Coronary artery (tissue), 2 donors: ENCODE data around the gene HS1BP3.

Experiments
- DNase-seq: peaks from one replicate; pipeline ENCODE4 v3.0.0-alpha.2; 2017; ENCODE audit warnings: low spot score
- H3K27ac ChIP-seq, 2 donors: fragments of 200-600 bp; sonication (generic); one replicate each; pipeline ENCODE4 v1.5.1; 2016 to 2019
- H3K4me3 ChIP-seq: fragments of 200-600 bp; sonication (generic); 2 replicates; pipeline ENCODE4 v1.5.1; 2016; ENCODE audit warnings: mild to moderate bottlenecking, moderate library complexity
- TF ChIP-seq, protein P1 (sequence below): fragments of 200-600 bp; sonication (generic); IDR thresholded peaks from one replicate; pipeline ENCODE4 v1.5.1; 2019; ENCODE audit warnings: antibody characterized with exemption

Gene HS1BP3

DNA sequence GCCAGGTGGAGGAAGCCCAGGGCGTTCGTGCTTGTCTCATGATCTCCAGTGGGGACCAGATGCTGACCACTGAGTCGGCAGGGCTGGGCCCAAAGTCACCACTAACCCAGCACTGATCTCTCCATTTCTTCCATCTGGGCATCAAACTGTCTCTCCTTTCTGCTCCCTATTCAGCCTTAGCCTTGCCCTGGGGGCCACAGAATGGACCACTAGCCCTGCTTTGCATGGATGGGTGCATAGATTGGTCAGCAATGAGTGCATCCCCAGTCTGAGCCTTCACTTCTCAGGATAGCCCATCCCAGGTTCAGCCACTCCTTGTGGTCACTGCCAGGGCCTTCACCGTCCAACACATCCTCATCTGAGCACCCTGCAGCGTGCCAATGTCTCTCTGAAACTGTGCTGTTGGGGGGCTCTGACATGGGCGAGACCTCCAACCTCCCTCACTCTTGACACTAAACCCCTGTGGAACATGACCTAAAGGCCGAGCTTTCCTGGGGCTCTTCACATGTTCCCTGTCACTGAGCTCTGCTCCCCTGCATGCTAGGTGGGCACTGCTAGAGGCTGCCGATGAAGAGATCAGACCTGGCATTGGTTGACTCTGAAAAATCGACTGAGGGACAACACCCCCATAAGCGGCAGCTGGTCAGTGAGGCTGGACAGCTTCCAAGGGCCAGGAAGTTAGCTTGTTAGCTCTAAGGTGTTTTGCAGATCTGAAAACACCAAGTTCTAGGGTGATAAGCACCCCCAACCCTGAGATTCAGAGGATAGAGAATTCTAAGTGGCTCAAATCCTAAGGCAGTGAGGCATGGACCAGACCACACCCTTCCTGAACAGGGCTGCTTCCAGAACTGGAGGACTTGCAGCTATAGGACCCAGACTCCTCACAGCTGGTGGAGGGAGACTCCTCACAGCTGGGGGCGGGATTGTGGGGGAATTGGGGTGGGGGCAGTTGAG lies 61.7 kb downstream of the HS1BP3 start:
- Histone ChIP-seq H3K27ac (no peak overlapping the region), H3K4me3 (no peak overlapping the region)
- peak; percentile 60 for DNase-seq

DNA sequence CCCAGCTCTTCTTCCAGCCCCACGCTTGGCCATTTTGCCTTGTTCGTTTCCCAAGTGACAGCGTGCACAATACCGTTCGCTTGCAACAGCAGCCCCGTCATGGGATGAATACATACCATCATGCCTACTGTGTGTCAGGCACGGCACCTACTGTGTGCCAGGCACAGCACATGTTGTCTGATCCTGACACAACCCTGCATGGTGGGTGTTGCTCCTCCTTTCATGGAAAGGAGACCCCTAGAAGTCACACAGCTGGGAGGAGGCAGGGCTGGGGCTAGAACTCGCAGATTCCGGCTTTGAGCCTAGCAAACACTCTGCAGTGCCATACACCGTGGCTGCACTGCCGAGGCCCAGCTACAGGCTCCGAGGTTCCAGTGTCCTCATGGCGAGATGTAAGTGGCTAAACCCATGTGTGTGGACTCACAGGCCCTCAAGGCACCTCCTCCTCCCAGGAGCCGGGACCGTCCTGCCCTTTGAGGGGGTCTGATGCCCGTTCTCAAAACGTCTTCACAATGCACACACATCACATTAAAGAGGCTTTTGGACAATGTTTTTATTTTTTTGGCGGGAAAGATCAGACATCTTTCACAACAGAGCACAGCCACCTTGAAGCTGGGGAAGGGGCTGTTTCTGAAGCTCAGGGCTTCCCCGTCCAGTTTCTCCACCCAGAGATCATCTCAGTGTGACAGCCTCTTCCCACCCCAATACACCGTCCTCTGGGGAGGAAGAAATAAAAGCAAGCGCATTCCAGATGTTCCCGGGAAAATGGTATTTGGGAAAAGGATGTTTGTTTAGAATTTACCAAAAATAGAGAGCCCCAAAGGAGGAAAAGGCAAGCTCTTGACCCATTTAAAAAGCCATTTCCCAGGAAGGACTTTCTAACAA lies 64.9 kb downstream of the HS1BP3 start:
- TF ChIP-seq, protein P1, sequence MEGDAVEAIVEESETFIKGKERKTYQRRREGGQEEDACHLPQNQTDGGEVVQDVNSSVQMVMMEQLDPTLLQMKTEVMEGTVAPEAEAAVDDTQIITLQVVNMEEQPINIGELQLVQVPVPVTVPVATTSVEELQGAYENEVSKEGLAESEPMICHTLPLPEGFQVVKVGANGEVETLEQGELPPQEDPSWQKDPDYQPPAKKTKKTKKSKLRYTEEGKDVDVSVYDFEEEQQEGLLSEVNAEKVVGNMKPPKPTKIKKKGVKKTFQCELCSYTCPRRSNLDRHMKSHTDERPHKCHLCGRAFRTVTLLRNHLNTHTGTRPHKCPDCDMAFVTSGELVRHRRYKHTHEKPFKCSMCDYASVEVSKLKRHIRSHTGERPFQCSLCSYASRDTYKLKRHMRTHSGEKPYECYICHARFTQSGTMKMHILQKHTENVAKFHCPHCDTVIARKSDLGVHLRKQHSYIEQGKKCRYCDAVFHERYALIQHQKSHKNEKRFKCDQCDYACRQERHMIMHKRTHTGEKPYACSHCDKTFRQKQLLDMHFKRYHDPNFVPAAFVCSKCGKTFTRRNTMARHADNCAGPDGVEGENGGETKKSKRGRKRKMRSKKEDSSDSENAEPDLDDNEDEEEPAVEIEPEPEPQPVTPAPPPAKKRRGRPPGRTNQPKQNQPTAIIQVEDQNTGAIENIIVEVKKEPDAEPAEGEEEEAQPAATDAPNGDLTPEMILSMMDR, result no peak
- Histone ChIP-seq H3K4me3 (no peak overlapping the region), H3K27ac (peak overlapping the region in 1 of 2 donors; percentile 32)
- peak; percentile 66 for DNase-seq

More for the DNA sequence above, 61.7 kb downstream of the HS1BP3 start:
- TF ChIP-seq, protein P1, result no peak

DNA sequence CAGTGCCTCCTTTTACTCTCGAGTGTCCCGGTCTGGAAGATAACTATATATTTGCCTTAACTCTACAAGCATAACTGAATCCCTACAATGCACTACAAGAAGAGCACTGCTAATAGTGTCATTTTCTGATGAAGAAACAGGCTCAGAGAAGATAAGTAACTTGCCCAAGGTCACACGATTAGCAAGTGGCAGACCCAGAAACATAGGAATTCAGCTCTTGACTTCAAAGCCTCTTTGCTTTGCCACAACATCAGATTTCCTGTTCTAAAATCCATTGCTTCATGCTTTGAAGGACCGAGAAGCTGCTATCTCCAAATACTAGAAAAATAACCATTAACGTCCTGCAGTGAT lies 65.6 kb downstream of the HS1BP3 start:
- H3K4me3 ChIP-seq, result no peak overlapping the region
- TF ChIP-seq, protein P1, result no peak
- no peak for DNase-seq
- H3K27ac ChIP-seq, result peak overlapping the region in 1 of 2 donors; percentile 77

DNA sequence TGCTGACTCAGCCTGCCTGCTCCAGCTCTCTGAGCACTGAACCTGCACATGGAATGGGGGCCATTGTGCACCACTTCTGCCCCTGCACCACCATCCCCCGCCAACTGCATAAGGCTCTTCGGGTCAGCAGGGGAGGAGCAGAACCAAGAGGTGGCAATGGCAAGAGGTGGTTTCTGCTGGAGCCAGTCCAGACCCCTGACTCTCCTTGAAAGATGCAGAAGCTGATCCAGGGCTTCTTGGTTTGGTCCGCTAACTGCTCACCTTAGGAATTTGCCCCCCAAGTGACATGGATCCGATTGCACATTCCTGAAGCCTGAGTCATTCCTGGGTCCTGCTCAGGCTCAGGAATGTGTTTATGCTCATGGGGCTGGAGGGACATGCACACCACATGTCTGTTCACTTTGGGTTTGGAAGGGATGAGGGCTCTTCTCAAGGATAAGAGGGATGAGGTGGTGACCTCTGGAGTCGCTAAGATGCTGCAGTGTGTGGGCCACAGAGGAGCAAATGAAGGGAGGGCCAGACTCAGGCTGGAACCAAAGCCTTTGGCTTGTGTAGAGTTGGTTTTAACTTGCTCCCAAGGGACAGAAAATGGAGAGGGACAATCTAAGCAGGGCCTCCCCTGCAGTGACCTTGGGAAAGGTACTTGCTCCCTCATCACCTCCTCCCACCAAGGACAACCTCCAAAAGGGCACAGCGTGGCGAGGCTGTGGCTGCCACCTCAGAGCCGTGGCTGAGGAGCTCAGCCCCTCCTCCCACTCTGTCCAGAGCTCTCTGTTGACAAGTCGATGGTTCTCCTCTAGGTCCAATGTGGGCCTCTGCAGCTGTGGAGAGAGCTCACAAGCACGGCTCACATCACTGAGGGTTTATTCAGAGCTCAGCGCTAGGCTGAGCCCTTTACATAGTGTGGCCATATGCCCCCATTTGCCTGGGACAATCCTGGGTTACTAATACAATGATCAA lies 66.2 kb downstream of the HS1BP3 start:
- no peak for DNase-seq
- TF ChIP-seq, protein P1, result no peak
- Histone ChIP-seq H3K4me3 (no peak overlapping the region), H3K27ac (peak overlapping the region; percentile 32 to 77)

DNA sequence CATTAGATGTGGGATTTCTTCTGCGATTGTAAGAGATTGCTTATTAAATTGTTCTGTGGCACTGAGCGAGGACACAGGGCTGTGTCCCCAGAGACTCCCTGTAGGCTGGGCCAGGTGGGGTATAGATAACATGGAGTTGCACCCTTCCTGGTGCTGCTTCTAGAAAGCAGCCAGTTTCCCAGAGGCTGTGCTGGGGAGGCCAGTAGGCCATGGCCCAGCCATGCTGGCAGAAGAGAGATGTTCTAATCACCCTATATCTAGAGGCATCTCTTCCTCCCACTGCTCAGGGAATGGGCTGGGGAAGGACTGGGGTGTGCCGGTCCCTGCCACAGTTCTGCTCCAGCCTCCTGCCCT lies 66.9 kb downstream of the HS1BP3 start:
- DNase-seq, result no peak
- TF ChIP-seq, protein P1, result no peak
- H3K27ac ChIP-seq, result peak overlapping the region; percentile 32 to 77

DNA sequence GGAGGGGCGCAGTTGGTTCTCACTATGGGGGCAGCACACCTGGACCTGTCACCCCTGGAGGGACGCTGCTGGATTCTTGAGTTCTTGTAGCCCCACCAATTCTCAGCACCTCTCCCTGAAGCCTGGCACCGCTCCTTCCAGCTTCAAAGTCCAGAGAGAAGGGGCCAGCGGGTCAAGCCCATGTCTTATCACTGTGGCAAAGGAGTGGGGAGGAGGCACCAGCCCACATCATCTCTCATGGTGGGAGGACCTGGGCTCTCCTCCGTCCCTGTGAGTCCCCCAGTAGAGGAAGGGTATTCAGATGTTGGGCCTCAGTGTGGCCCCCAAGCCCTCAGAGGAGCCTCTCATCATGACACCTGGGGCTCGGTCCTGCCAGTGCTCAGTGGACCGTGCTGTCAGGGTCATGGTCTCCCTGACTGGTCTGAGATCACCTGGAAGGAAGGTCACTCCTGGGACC lies 67.4 kb downstream of the HS1BP3 start:
- TF ChIP-seq, protein P1, result no peak
- no peak for DNase-seq
- peak overlapping the region in 1 of 2 donors; percentile 77 for H3K27ac ChIP-seq
- H3K4me3 ChIP-seq, result no peak overlapping the region

More for the DNA sequence above, 66.9 kb downstream of the HS1BP3 start:
- no peak overlapping the region for H3K4me3 ChIP-seq
